IMR-90 (cell line): ENCODE data around the gene GNAO1. TPM values are rescaled to one million over a fixed set of nuclear protein-coding genes. Genes with fewer than 3 reads are reported as not detected.

Source experiments
- ATAC-seq: fragments of 200-7000 bp; cut with Tn5 transposase; 2 replicates; pipeline ENCODE4 v1.9.1; 2020; ENCODE audit warnings: low read depth, mild to moderate bottlenecking, moderate library complexity
- BruUV-seq: library from RNA; stranded (reverse); fragments of 400-500 nt; replicated peaks from 2 replicates; lab custom pipeline; 2021; lab: Mats Ljungman, UMichigan
- CTCF ChIA-PET: fragments of 300-600 bp; formaldehyde crosslinking; extraction: SDS; loops from one replicate; lab custom pipeline; 2021; ENCODE audit warnings: antibody characterized with exemption; lab: Yijun Ruan, JAX
- POLR2A ChIA-PET: fragments of 300-600 bp; sonication (Branson Sonifier 250); formaldehyde crosslinking; loops from one replicate; lab custom pipeline; 2022; ENCODE audit warnings: antibody characterized with exemption; ENCODE audit not compliant: unreplicated experiment; lab: Charles Lee
- DNase-seq: peaks from one replicate; pipeline ENCODE4 v3.0.0; 2013
- H2AFZ ChIP-seq: replicated peaks from 2 replicates; pipeline ENCODE3; 2013; ENCODE audit warnings: low read length, mild to moderate bottlenecking; ENCODE audit not compliant: poor library complexity
- H2AK5ac ChIP-seq: 2 replicates; pipeline ENCODE4 v1.6.1; 2013; ENCODE audit warnings: low read depth, low read length, inconsistent platforms
- H2AK9ac ChIP-seq: replicated peaks from 2 replicates; pipeline ENCODE3; 2013; ENCODE audit warnings: mild to moderate bottlenecking, low read depth, low read length, moderate library complexity; ENCODE audit not compliant: poor library complexity
- H2BK120ac ChIP-seq: 2 replicates; pipeline ENCODE4 v1.6.1; 2013; ENCODE audit warnings: low read depth, low read length, inconsistent platforms
- H2BK15ac ChIP-seq: 3 replicates; pipeline ENCODE4 v1.6.1; 2013; ENCODE audit warnings: low read depth, low read length, inconsistent platforms
- H2BK20ac ChIP-seq: 2 replicates; pipeline ENCODE4 v1.6.1; 2013; ENCODE audit warnings: low read depth, mild to moderate bottlenecking, inconsistent platforms, low read length, moderate library complexity
- H2BK5ac ChIP-seq: 2 replicates; pipeline ENCODE4 v1.6.1; 2013; ENCODE audit warnings: mild to moderate bottlenecking, low read depth, low read length, inconsistent platforms; ENCODE audit not compliant: poor library complexity, severe bottlenecking
- H3K14ac ChIP-seq: replicated peaks from 2 replicates; pipeline ENCODE4 v1.6.1; 2013; ENCODE audit warnings: low read depth, low read length, inconsistent platforms
- H3K18ac ChIP-seq: 2 replicates; pipeline ENCODE4 v1.6.1; 2013; ENCODE audit warnings: low read depth, low read length, control low read depth
- H3K23ac ChIP-seq: 2 replicates; pipeline ENCODE4 v1.6.1; 2013; ENCODE audit warnings: low read depth, low read length, inconsistent platforms
- H3K27ac ChIP-seq: 2 replicates; pipeline ENCODE4 v1.5.1; 2013; ENCODE audit warnings: mild to moderate bottlenecking, control low read depth, low read length; ENCODE audit not compliant: insufficient read depth
- H3K27me3 ChIP-seq: 2 replicates; pipeline ENCODE4 v1.6.1; 2013; ENCODE audit warnings: low read length; ENCODE audit not compliant: control insufficient read depth, insufficient read depth
- H3K36me3 ChIP-seq: 2 replicates; pipeline ENCODE4 v1.6.1; 2013; ENCODE audit warnings: low read length, mixed read lengths; ENCODE audit not compliant: control insufficient read depth, insufficient read depth
- H3K4ac ChIP-seq: 2 replicates; pipeline ENCODE4 v1.6.1; 2013; ENCODE audit warnings: low read depth, low read length, inconsistent platforms
- H3K4me1 ChIP-seq: 2 replicates; pipeline ENCODE4 v1.6.1; 2013; ENCODE audit warnings: low read length, mixed read lengths; ENCODE audit not compliant: control insufficient read depth, insufficient read depth
- H3K4me2 ChIP-seq: 2 replicates; pipeline ENCODE4 v1.6.1; 2013; ENCODE audit warnings: low read depth, mild to moderate bottlenecking, control low read depth, low read length, moderate library complexity
- H3K4me3 ChIP-seq: 2 replicates; pipeline ENCODE4 v1.5.1; 2013; ENCODE audit warnings: low read depth, mild to moderate bottlenecking, control low read depth, low read length, moderate library complexity; ENCODE audit not compliant: insufficient read depth
- H3K56ac ChIP-seq: 2 replicates; pipeline ENCODE4 v1.6.1; 2013; ENCODE audit warnings: low read length, inconsistent platforms; ENCODE audit not compliant: insufficient read depth; ENCODE audit errors: extremely low read depth
- H3K79me1 ChIP-seq, 2 experiments: 2 replicates each; pipeline ENCODE4 v1.6.1; 2013; ENCODE audit warnings: low read length in 2 of 2, inconsistent platforms in 1 of 2, low read depth in 1 of 2
- H3K9ac ChIP-seq: 2 replicates; pipeline ENCODE4 v1.6.1; 2013; ENCODE audit warnings: low read depth, low read length, control low read depth
- H3K9me1 ChIP-seq: 2 replicates; pipeline ENCODE4 v1.6.1; 2013; ENCODE audit warnings: low read length, inconsistent platforms; ENCODE audit not compliant: insufficient read depth
- H3K9me3 ChIP-seq: 2 replicates; pipeline ENCODE4 v1.6.1; 2013; ENCODE audit warnings: low read length; ENCODE audit not compliant: control insufficient read depth, insufficient read depth
- H4K20me1 ChIP-seq: 2 replicates; pipeline ENCODE4 v1.6.1; 2013; ENCODE audit warnings: low read length, inconsistent platforms; ENCODE audit not compliant: insufficient read depth
- H4K5ac ChIP-seq: 2 replicates; pipeline ENCODE4 v1.6.1; 2013; ENCODE audit warnings: mild to moderate bottlenecking, low read depth, low read length, control low read depth
- H4K8ac ChIP-seq, 2 experiments: 2 replicates each; pipeline ENCODE4 v1.6.1; 2013; ENCODE audit warnings: low read depth in 2 of 2, low read length in 2 of 2, control low read depth in 1 of 2, inconsistent platforms in 1 of 2
- H4K91ac ChIP-seq: 2 replicates; pipeline ENCODE4 v1.6.1; 2013; ENCODE audit warnings: low read depth, low read length, inconsistent platforms; ENCODE audit not compliant: insufficient read depth
- BHLHE40 ChIP-seq: fragments of 150-350 bp; IDR thresholded peaks from 2 replicates; pipeline ENCODE4 v1.6.1; 2016; ENCODE audit warnings: mild to moderate bottlenecking, low read depth, low read length
- FOS ChIP-seq: fragments of 150-350 bp; IDR thresholded peaks from 2 replicates; pipeline ENCODE4 v1.6.1; 2016; ENCODE audit warnings: low read depth, low read length
- WGBS, 2 experiments: methylation state at CpG; one replicate each; pipeline versions ENCODE4 v1.1.5 to v1.1.7; 2013; ENCODE audit warnings: missing lambda C conversion rate in 2 of 2; ENCODE audit not compliant: insufficient read length in 1 of 2; ENCODE audit errors: extremely low coverage in 2 of 2; 5-methylcytosine and 5-hydroxymethylcytosine counted together
- dilution Hi-C: fragments of 300-500 bp; cut with HindIII; formaldehyde crosslinking; loops from one replicate; pipeline ENCODE4 v1.14.3; 2018; ENCODE audit warnings: low sequenced_read_pairs; ENCODE audit not compliant: unreplicated experiment
- in situ Hi-C: fragments of 300-500 bp; cut with MboI; formaldehyde crosslinking; loops from 3 replicates; pipeline ENCODE4 v1.14.3; 2019; ENCODE audit warnings: low sequenced_read_pairs, inconsistent platforms, mixed read lengths
- intact Hi-C: fragments of 100-400 bp; cut with micrococcal nuclease; formaldehyde crosslinking; loops from 2 replicates; pipeline ENCODE4 v1.10.0; 2022
- polyA plus RNA-seq, 3 experiments: library from polyadenylated mRNA; depleted of rRNA; stranded (reverse); fragments of >200 nt; gene quantifications; 2 replicates each; pipeline ENCODE4 v1.2.3, GENCODE V29; 2012; ENCODE audit warnings: low replicate concordance in 1 of 3
- total RNA-seq: library from RNA; depleted of rRNA; stranded (reverse); fragments of >200 nt; gene quantifications from 2 replicates; pipeline ENCODE4 v1.2.3, GENCODE V29; 2012
- TF ChIP-seq, protein P1 (sequence below): fragments of 150-350 bp; IDR thresholded peaks from 2 replicates; pipeline ENCODE4 v1.6.1; 2017; ENCODE audit warnings: mild to moderate bottlenecking, antibody characterized with exemption, low read length, low read depth
- TF ChIP-seq, protein P2 (sequence below): conservative IDR thresholded peaks from 2 replicates; pipeline ENCODE4 v1.5.1; 2012; ENCODE audit warnings: mild to moderate bottlenecking, low read depth, low read length, improper control_type of control experiment

GNAO1 gene
- total and polyA plus RNA-seq, 2 of the 4 experiments (the other 2 are of a cell fraction): under 0.01 to 0.07 TPM

DNA sequence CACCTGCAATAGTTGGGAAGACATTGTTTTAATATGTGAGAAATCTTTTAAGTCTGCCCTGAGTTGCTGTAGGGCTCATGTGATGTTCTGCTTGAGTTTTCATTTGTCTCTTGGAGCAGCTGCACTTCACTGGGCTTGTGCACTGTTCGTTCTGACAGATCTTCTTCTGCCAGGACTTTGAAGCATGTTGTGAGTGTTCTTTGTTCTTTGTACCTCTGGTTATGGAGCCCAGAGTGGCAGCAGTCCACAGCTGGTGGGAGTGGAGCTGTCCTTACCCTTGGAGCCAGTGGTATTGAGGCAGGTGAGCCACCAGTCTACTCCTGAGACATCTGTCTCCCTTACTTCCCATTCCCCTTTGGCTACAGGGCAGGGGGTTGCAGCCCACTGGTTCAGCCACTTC is 64.6 kb downstream of the GNAO1 start:
- intact Hi-C loops (no loop called here), in situ Hi-C loops (no loop called here), dilution Hi-C loops (no loop called here)
- Histone ChIP-seq H3K4me3 (no peak overlapping the region), H2AFZ (no peak overlapping the region), H3K9me1 (no peaks in the 10 kb centered on the region), H4K5ac (no peak overlapping the region), H2AK5ac (no peak overlapping the region), H4K8ac (no peak overlapping the region), H2BK5ac (no peak overlapping the region), H4K91ac (no peak overlapping the region), H3K4ac (no peak overlapping the region), H3K36me3 (no peaks in the 10 kb centered on the region), H3K27ac (no peak overlapping the region), H2BK15ac (no peak overlapping the region), H3K56ac (no peak overlapping the region), H3K9me3 (no peaks in the 10 kb centered on the region), H3K14ac (no peak overlapping the region), H2BK120ac (no peak overlapping the region), H3K23ac (no peak overlapping the region), H3K18ac (no peak overlapping the region), H2BK20ac (no peak overlapping the region), H2AK9ac (no peak overlapping the region), H3K4me2 (no peak overlapping the region), H3K9ac (no peak overlapping the region), H3K79me1 (no peaks in the 10 kb centered on the region), H3K4me1 (peaks cover 2% of the 10 kb centered on the region; the same call in 1 of the 2 replicates), H3K27me3 (peaks cover 31% of the 10 kb centered on the region), H4K20me1 (no peaks in the 10 kb centered on the region)
- WGBS, 2 experiments: 60% methylated on average over 1 of the region's 1 CpG; no CpG with 5 or more reads in 1 of the 2 experiments
- CTCF ChIA-PET: no interaction called here
- ATAC-seq (no peak), DNase-seq (no peak)
- TF ChIP-seq, protein P1, sequence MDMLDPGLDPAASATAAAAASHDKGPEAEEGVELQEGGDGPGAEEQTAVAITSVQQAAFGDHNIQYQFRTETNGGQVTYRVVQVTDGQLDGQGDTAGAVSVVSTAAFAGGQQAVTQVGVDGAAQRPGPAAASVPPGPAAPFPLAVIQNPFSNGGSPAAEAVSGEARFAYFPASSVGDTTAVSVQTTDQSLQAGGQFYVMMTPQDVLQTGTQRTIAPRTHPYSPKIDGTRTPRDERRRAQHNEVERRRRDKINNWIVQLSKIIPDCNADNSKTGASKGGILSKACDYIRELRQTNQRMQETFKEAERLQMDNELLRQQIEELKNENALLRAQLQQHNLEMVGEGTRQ: no peak
- TF ChIP-seq FOS: no peak
- no peak for TF ChIP-seq BHLHE40
- TF ChIP-seq, protein P2, sequence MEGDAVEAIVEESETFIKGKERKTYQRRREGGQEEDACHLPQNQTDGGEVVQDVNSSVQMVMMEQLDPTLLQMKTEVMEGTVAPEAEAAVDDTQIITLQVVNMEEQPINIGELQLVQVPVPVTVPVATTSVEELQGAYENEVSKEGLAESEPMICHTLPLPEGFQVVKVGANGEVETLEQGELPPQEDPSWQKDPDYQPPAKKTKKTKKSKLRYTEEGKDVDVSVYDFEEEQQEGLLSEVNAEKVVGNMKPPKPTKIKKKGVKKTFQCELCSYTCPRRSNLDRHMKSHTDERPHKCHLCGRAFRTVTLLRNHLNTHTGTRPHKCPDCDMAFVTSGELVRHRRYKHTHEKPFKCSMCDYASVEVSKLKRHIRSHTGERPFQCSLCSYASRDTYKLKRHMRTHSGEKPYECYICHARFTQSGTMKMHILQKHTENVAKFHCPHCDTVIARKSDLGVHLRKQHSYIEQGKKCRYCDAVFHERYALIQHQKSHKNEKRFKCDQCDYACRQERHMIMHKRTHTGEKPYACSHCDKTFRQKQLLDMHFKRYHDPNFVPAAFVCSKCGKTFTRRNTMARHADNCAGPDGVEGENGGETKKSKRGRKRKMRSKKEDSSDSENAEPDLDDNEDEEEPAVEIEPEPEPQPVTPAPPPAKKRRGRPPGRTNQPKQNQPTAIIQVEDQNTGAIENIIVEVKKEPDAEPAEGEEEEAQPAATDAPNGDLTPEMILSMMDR: no peak
- POLR2A ChIA-PET: no interaction called here
- no TSS peak for BruUV-seq
